ENCODE measurements around the gene SEMA6A. TPM values are rescaled to one million over a fixed set of nuclear protein-coding genes. Genes with fewer than 3 reads are reported as not detected.
A peak's percentile ranks its signal among the peaks of the same experiment; 100 is the strongest.

The SEMA6A gene
- polyA plus RNA-seq, 1 donor (not counting 4 experiments of a cell fraction or from before 2014, with no cell fraction given): 0.68 TPM

DNA sequence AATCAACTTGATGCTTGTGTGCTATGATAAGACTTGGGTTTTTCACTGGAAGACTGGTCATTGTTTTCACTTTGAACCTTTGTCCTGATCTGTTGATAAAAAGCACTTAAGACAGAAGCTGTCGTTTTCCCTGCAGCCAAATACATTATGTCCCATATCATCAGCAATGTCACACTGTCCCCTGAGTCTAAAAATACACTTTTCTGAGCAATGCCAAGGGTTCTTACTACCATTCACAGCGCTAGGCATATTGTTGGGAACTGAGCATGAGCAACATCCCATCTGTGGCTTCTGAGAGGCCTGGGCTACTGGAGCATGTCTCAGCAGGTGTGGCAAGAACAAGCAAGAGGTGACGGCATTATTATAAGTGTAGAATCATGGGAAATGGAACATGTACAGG is 81.8 kb downstream of the SEMA6A start:
- dilution Hi-C loops (cut with MboI; ENCODE audit: extremely low pct_ligation_motif_present, low sequenced_read_pairs): no loop called here

GRCh38 chr5:116492016-116492623 is 82.5 kb downstream of the SEMA6A start:
- FAIRE-seq: peak; percentile 84

More for the DNA sequence above, 81.8 kb downstream of the SEMA6A start:
- Histone ChIP-seq H3K9ac (ENCODE audit: control insufficient read depth, extremely low read depth, insufficient read depth, low read length) (no peak overlapping the region), H3K79me2 (ENCODE audit: control insufficient read depth, insufficient read depth, low read length) (no peaks in the 10 kb centered on the region), H3K27ac (ENCODE audit: control insufficient read depth, insufficient read depth, low read length) (peak overlapping the region; percentile 61), H3K9me3 (ENCODE audit: control insufficient read depth, low read depth, low read length) (no peaks in the 10 kb centered on the region), H3K4me3 (ENCODE audit: control insufficient read depth in 2 of 3, extremely low read depth in 1 of 3, insufficient read depth in 2 of 3, low read depth in 1 of 3, low read length in 3 of 3) (peak overlapping the region in 1 of 3 experiments; percentile 13), H3K27me3 (ENCODE audit: control insufficient read depth, extremely low read depth, insufficient read depth, low read length) (no peaks in the 10 kb centered on the region), H2AFZ (ENCODE audit: control insufficient read depth, low read length) (peak overlapping the region; percentile 67), H3K36me3 (ENCODE audit: control insufficient read depth in 2 of 2, extremely low read depth in 1 of 2, insufficient read depth in 2 of 2, low read length in 2 of 2) (no peaks in the 10 kb centered on the region), H3K4me2 (ENCODE audit: control insufficient read depth, extremely low read depth, insufficient read depth, low read depth, low read length) (peak overlapping the region; percentile 57), H3K4me1 (ENCODE audit: control insufficient read depth, extremely low read depth, insufficient read depth, low read length) (peaks cover 33% of the 10 kb centered on the region), H3K9me1 (ENCODE audit: control insufficient read depth, extremely low read depth, insufficient read depth, low read length) (no peaks in the 10 kb centered on the region), H4K20me1 (ENCODE audit: control insufficient read depth, extremely low read depth, insufficient read depth, low read length) (no peaks in the 10 kb centered on the region)
- DNase-seq (ENCODE audit: low read depth, low spot score) (peak; percentile 76), FAIRE-seq (peak; percentile 99)
- TF ChIP-seq EZH2 (IDR thresholded peaks at IDR 0.05; ENCODE audit: low read length): no peak
- TF ChIP-seq, protein P1, sequence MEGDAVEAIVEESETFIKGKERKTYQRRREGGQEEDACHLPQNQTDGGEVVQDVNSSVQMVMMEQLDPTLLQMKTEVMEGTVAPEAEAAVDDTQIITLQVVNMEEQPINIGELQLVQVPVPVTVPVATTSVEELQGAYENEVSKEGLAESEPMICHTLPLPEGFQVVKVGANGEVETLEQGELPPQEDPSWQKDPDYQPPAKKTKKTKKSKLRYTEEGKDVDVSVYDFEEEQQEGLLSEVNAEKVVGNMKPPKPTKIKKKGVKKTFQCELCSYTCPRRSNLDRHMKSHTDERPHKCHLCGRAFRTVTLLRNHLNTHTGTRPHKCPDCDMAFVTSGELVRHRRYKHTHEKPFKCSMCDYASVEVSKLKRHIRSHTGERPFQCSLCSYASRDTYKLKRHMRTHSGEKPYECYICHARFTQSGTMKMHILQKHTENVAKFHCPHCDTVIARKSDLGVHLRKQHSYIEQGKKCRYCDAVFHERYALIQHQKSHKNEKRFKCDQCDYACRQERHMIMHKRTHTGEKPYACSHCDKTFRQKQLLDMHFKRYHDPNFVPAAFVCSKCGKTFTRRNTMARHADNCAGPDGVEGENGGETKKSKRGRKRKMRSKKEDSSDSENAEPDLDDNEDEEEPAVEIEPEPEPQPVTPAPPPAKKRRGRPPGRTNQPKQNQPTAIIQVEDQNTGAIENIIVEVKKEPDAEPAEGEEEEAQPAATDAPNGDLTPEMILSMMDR (optimal IDR thresholded peaks at IDR 0.05 in 1 of 3, IDR thresholded peaks at IDR 0.05 in 1 of 3, conservative IDR thresholded peaks at IDR 0.05 in 1 of 3; ENCODE audit: extremely low read depth in 1 of 3, insufficient read depth in 2 of 3, low read length in 3 of 3): no peak

More at GRCh38 chr5:116492016-116492623, 82.5 kb downstream of the SEMA6A start:
- no peaks in the 10 kb centered on the region for H3K27me3 ChIP-seq (ENCODE audit: control insufficient read depth, extremely low read depth, insufficient read depth, low read length)
- no peaks in the 10 kb centered on the region for H3K9me3 ChIP-seq (ENCODE audit: control insufficient read depth, low read depth, low read length)
- H4K20me1 ChIP-seq (ENCODE audit: control insufficient read depth, extremely low read depth, insufficient read depth, low read length): no peaks in the 10 kb centered on the region
- peak; percentile 28 for DNase-seq (ENCODE audit: low read depth, low spot score)
- TF ChIP-seq EZH2 (IDR thresholded peaks at IDR 0.05; ENCODE audit: low read length): no peak
- TF ChIP-seq, protein P1 (optimal IDR thresholded peaks at IDR 0.05 in 1 of 3, IDR thresholded peaks at IDR 0.05 in 1 of 3, conservative IDR thresholded peaks at IDR 0.05 in 1 of 3; ENCODE audit: extremely low read depth in 1 of 3, insufficient read depth in 2 of 3, low read length in 3 of 3): no peak
- H3K9me1 ChIP-seq (ENCODE audit: control insufficient read depth, extremely low read depth, insufficient read depth, low read length): no peaks in the 10 kb centered on the region
- no peaks in the 10 kb centered on the region for H3K79me2 ChIP-seq (ENCODE audit: control insufficient read depth, insufficient read depth, low read length)
- H2AFZ ChIP-seq (ENCODE audit: control insufficient read depth, low read length): no peak overlapping the region
- no peak overlapping the region for H3K4me3 ChIP-seq (ENCODE audit: control insufficient read depth in 2 of 3, extremely low read depth in 1 of 3, insufficient read depth in 2 of 3, low read depth in 1 of 3, low read length in 3 of 3)
- no peak overlapping the region for H3K9ac ChIP-seq (ENCODE audit: control insufficient read depth, extremely low read depth, insufficient read depth, low read length)
- no peaks in the 10 kb centered on the region for H3K36me3 ChIP-seq (ENCODE audit: control insufficient read depth in 2 of 2, extremely low read depth in 1 of 2, insufficient read depth in 2 of 2, low read length in 2 of 2)
- dilution Hi-C loops (cut with MboI; ENCODE audit: extremely low pct_ligation_motif_present, low sequenced_read_pairs): no loop called here
- H3K4me1 ChIP-seq (ENCODE audit: control insufficient read depth, extremely low read depth, insufficient read depth, low read length): peaks cover 33% of the 10 kb centered on the region
- H3K4me2 ChIP-seq (ENCODE audit: control insufficient read depth, extremely low read depth, insufficient read depth, low read depth, low read length): peak overlapping the region; percentile 57
- peak overlapping the region; percentile 61 for H3K27ac ChIP-seq (ENCODE audit: control insufficient read depth, insufficient read depth, low read length)
